GM21526 (cell line): ENCODE results near the gene LCA5.
"Not testable (repeated sequence)": the region's sequence is repeated elsewhere in the genome, so short reads cannot be mapped to it uniquely, and the experiment has no call there.

Experiments used
- ATAC-seq: cut with Tn5 transposase; IDR thresholded peaks from one replicate; pipeline ENCODE4 v1.9.1; 2021; ENCODE audit warnings: moderate library complexity; ENCODE audit not compliant: unreplicated experiment, low FRiP score

LCA5 gene

GRCh38 chr6:79538106-79538971 lies 1.1 kb upstream of the LCA5 start:
- ATAC-seq: no peak

DNA sequence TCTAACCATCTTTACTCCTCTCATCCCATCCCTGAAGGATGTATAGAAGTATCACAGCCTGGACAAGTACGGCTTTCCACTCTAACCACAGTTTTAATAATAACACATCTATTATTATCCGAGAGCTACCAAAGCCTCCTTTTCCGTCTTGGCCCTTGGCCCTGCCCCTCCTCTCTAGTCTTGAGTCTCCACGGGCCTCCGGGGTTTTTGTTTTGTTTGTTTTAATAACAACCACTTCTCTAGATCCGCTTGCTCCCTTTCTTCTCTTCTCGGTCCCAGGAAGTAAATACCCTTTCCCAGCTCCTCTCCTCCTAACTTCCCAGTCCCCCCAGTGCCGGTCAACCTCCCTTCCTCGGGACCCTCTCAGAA lies 661 bp downstream of the LCA5 start:
- ATAC-seq: no peak

- not testable (repeated sequence) for ATAC-seq
These were observed 7.7 kb downstream of the LCA5 start for GRCh38 chr6:79529567-79529966.

GRCh38 chr6:79526897-79527296 lies 10.3 kb downstream of the LCA5 start:
- ATAC-seq: no peak

DNA sequence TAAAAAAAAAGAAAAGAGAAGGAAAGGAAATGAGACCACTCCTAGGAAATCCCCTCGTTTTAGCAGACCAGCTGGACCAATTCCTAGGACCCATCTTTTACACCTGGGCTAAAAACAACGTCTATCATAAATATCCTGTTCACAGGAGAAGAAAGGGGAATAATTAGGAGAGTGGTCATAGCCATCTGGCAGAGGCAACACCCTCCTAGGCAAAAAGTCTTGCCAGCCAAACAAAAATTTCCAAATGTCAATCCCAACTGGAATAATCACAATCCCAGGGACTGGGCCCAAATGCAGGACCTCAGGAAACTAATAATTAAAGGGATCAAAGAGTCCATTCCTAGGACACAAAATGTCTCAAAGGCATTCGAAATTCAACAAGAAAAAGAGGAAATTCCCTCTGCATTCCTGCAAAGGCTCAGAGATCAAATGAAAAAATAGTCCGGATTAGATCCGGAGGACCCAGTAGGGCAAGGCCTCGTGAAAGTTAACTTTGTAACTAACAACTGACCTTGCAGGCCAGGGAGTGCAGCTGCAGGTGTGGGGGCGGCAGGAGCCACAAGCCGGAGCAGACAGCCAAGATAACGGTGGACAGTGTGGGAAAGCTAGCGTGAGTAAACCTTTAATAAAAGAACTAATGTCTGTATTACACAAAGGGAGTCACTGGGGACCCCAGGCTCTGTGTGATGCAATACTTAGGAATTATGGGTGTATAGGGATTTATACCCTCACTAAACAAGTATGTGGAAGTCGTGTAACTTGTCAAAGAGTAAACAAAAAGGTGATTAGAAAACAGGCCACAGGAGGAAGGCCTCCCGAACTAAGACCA lies 11.7 kb downstream of the LCA5 start:
- no peak for ATAC-seq

GRCh38 chr6:79524065-79524464 lies 13.2 kb downstream of the LCA5 start:
- no peak for ATAC-seq

DNA sequence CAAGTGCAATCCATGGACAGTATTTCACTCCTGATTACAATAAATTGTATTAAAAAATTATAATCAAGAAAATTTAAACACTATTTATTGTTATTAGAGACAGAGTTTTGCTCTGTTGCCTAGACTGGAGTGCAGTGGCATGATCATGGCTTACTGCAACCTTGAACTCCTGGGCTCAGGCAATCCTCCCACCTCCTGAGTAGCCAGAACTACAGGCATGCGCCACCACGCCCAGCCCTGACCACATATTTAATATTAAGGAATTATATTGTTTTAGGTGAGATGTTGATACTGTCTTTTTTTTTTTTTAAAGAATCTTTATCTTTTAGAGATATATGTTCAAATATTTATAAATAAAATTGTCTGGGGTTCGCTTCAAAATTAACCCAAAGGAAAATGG lies 14.6 kb downstream of the LCA5 start:
- no peak for ATAC-seq

- no peak for ATAC-seq
These were observed 16.7 kb downstream of the LCA5 start for GRCh38 chr6:79520534-79520933.

DNA sequence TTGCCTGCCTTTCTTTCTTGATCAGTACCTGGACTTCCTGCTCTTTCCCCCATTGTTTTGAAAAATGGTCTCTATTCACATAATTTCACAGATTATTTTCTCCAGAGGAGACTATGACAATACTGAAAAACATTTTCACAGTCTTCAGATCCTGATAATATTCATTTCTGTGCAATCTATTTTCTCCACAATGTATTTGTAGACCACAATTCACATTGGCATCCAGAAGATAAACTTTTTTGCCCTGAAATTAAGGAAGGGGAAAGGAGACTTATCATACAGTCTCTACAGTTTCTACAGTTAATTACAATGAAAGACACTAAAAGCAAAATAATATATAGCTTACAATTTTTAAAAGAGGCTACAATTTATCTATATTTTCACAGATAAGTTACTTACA lies 18.4 kb downstream of the LCA5 start:
- ATAC-seq: no peak

- no peak for ATAC-seq
These were observed 21.8 kb downstream of the LCA5 start for GRCh38 chr6:79515436-79515835.

- no peak for ATAC-seq
These were observed 24.1 kb downstream of the LCA5 start for GRCh38 chr6:79513111-79513510.

GRCh38 chr6:79512014-79512413 lies 25.2 kb downstream of the LCA5 start:
- no peak for ATAC-seq

DNA sequence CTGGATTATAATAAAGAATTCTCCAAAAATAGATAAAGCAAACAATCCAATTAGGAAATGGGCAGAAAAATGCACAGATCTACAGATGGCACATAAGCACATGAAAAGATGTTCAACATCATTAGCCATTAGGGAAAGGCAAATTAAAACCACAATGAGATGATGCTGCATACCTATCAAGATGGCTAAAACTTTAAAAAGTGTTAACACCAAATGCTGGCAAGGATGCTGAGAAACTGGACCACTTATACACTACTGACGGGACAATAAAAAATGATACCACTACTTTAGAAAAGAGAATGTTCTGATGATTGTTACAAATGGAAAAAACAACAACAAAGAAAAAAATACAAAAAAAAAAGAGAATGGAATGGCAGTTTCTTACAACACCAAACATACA lies 26.5 kb downstream of the LCA5 start:
- ATAC-seq: no peak

- ATAC-seq: no peak
These were observed 31.0 kb downstream of the LCA5 start for GRCh38 chr6:79506251-79506650.

- ATAC-seq: no peak
These were observed 32.9 kb downstream of the LCA5 start for GRCh38 chr6:79504372-79504771.

DNA sequence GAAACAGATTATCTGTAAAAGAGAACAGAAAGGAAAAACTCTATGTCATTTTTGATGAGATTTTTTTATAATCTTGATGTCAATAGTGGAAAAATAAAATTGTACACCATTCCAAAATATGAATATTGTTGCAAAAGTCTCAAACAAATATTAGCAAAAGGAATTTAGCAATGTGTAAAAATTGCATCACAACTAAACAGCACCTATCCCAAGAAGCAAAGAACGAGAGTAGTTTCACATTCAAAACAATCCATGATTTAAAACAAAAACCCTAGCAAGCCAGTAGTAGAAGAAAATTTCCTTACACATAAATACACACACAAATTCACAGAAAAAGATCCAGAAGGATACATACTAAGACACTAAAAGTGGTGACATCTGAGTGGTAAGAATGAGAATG lies 38.4 kb downstream of the LCA5 start:
- ATAC-seq: no peak

DNA sequence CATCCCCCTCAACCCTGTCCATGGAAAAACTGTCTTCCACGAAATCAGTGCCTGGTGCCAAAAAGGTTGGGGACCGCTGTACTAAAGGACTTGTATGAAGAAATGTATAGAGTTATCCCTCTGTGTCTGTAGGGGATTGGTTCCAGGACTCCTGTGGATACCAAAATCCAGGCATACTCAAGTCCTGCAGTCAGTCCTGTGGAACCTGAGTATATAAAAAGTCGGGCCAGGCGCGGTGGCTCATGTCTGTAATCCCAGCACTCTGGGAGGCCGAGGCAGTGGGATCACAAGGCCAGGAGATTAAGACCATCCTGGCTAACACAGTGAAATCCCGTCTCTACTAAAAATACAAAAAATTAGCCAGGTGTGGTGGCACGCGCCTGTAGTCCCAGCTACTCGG lies 42.0 kb downstream of the LCA5 start:
- ATAC-seq: no peak

GRCh38 chr6:79494841-79495240 lies 42.4 kb downstream of the LCA5 start:
- ATAC-seq: no peak

GRCh38 chr6:79470728-79471127 lies 66.5 kb downstream of the LCA5 start:
- no peak for ATAC-seq

- no peak for ATAC-seq
These were observed 67.6 kb downstream of the LCA5 start for GRCh38 chr6:79469376-79470246.

DNA sequence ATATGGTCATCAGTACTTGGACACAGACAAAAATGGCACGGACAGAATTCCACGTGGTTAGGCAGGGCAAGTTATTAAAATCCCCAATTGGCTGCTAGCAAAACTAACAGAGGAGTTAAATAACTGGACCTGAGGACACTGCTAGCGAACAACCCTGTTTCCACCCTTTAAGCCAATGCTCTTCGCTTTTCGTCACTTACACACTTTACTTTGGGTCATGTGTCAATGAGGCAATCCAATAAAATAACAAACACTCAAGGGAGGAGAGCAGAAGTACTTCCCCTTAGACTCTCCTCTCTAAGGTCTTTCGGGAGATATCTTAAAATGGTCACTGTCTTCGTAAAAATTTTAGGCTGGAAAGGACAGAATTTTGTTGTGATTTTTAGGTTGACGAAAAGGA lies 68.6 kb downstream of the LCA5 start:
- ATAC-seq: no peak
